Esophagus (tissue), 2 donors: ENCODE measurements around the gene RB1. TPM values are rescaled to one million over a fixed set of nuclear protein-coding genes. Genes with fewer than 3 reads are reported as not detected.

Experiments used
- H3K27ac ChIP-seq, 2 donors: one replicate each; pipeline ENCODE4 v1.5.1; 2013; ENCODE audit warnings: low read depth in 2 of 2, mild to moderate bottlenecking in 2 of 2, inconsistent platforms in 1 of 2, low read length in 1 of 2, moderate library complexity in 1 of 2
- H3K27me3 ChIP-seq, 2 donors: one replicate each; pipeline ENCODE4 v1.6.1; 2013; ENCODE audit warnings: low read length in 2 of 2, control low read depth in 1 of 2, mild to moderate bottlenecking in 1 of 2; ENCODE audit not compliant: insufficient read depth in 2 of 2, control insufficient read depth in 1 of 2
- H3K36me3 ChIP-seq, 2 donors: one replicate each; pipeline ENCODE4 v1.6.1; 2013; ENCODE audit warnings: low read length in 1 of 2; ENCODE audit not compliant: control insufficient read depth in 2 of 2, insufficient read depth in 2 of 2
- H3K4me1 ChIP-seq, 2 donors: one replicate each; pipeline ENCODE4 v1.6.1; 2013; ENCODE audit warnings: low read length in 1 of 2; ENCODE audit not compliant: control insufficient read depth in 2 of 2, insufficient read depth in 2 of 2
- H3K4me3 ChIP-seq, 2 donors: one replicate each; pipeline ENCODE4 v1.5.1; 2013; ENCODE audit warnings: low read length in 2 of 2, mild to moderate bottlenecking in 2 of 2, low read depth in 1 of 2, moderate library complexity in 1 of 2
- H3K9me3 ChIP-seq, 2 donors: one replicate each; pipeline ENCODE4 v1.6.1; 2013; ENCODE audit warnings: mild to moderate bottlenecking in 2 of 2, low read depth in 1 of 2, low read length in 1 of 2, moderate library complexity in 1 of 2; ENCODE audit not compliant: control insufficient read depth in 2 of 2, insufficient read depth in 1 of 2
- WGBS, 2 donors: extraction: QIAGEN DNeasy Blood & Tissue Kit; methylation state at CpG; one replicate each; pipeline ENCODE4 v1.1.7; 2013; 5-methylcytosine and 5-hydroxymethylcytosine counted together
- polyA plus RNA-seq, 2 donors: library from polyadenylated mRNA; stranded (reverse); fragments of 200-250 nt; gene quantifications; one replicate each; pipeline ENCODE4 v1.2.3, GENCODE V29; 2013
- donor health status: healthy with polysubstance abuse.
- donor health status: Bipolar disorder and iron deficiency.

The RB1 gene
- polyA plus RNA-seq, 2 donors = 15.5 to 17.4 TPM

- WGBS, 2 donors = 81 to 83% methylated on average over 8 of the region's 8 CpGs
- no peaks in the 10 kb centered on the region for H3K27me3 ChIP-seq
- H3K27ac ChIP-seq = peak overlapping the region in 1 of 2 donors; percentile 18
- H3K9me3 ChIP-seq = no peaks in the 10 kb centered on the region
- H3K4me1 ChIP-seq = no peaks in the 10 kb centered on the region
- peaks cover 5 to 7% of the 10 kb centered on the region in 2 donors for H3K36me3 ChIP-seq
- no peak overlapping the region for H3K4me3 ChIP-seq
Measured at GRCh38 chr13:48265217-48265815, 38.2 kb upstream of the RB1 start.

GRCh38 chr13:48266150-48266549 lies 37.4 kb upstream of the RB1 start:
- H3K27me3 ChIP-seq = no peaks in the 10 kb centered on the region
- H3K27ac ChIP-seq = no peak overlapping the region
- no peaks in the 10 kb centered on the region for H3K9me3 ChIP-seq
- H3K36me3 ChIP-seq = peaks cover 5 to 7% of the 10 kb centered on the region in 2 donors
- H3K4me3 ChIP-seq = no peak overlapping the region
- no peaks in the 10 kb centered on the region for H3K4me1 ChIP-seq

GRCh38 chr13:48266701-48267639 lies 36.6 kb upstream of the RB1 start:
- Histone ChIP-seq H3K9me3 (no peaks in the 10 kb centered on the region), H3K27me3 (no peaks in the 10 kb centered on the region), H3K36me3 (peaks cover 5 to 7% of the 10 kb centered on the region in 2 donors), H3K4me3 (no peak overlapping the region), H3K27ac (no peak overlapping the region), H3K4me1 (no peaks in the 10 kb centered on the region)
- WGBS, 2 donors = 90 to 92% methylated on average over 2 of the region's 2 CpGs

GRCh38 chr13:48268019-48268418 lies 35.5 kb upstream of the RB1 start:
- no peaks in the 10 kb centered on the region for H3K9me3 ChIP-seq
- H3K4me3 ChIP-seq = no peak overlapping the region
- no peak overlapping the region for H3K27ac ChIP-seq
- 90 to 91% methylated on average over 4 of the region's 4 CpGs for WGBS, 2 donors
- H3K36me3 ChIP-seq = peaks cover 5 to 7% of the 10 kb centered on the region in 2 donors
- H3K27me3 ChIP-seq = no peaks in the 10 kb centered on the region
- no peaks in the 10 kb centered on the region for H3K4me1 ChIP-seq

- H3K36me3 ChIP-seq = peaks cover 0 to 5% of the 10 kb centered on the region in 2 donors
- H3K9me3 ChIP-seq = no peaks in the 10 kb centered on the region
- WGBS, 2 donors = 84 to 90% methylated on average over 4 of the region's 4 CpGs
- H3K27me3 ChIP-seq = no peaks in the 10 kb centered on the region
- no peak overlapping the region for H3K27ac ChIP-seq
- no peaks in the 10 kb centered on the region for H3K4me1 ChIP-seq
- no peak overlapping the region for H3K4me3 ChIP-seq
Measured at GRCh38 chr13:48273346-48273745, 30.2 kb upstream of the RB1 start.

GRCh38 chr13:48275507-48275906 lies 28.0 kb upstream of the RB1 start:
- Histone ChIP-seq H3K27me3 (no peaks in the 10 kb centered on the region), H3K27ac (no peak overlapping the region), H3K9me3 (no peaks in the 10 kb centered on the region), H3K36me3 (no peaks in the 10 kb centered on the region), H3K4me3 (no peak overlapping the region), H3K4me1 (no peaks in the 10 kb centered on the region)
- 69 to 74% methylated on average over 4 of the region's 4 CpGs for WGBS, 2 donors

GRCh38 chr13:48278806-48279205 lies 24.7 kb upstream of the RB1 start:
- no peaks in the 10 kb centered on the region for H3K9me3 ChIP-seq
- H3K27ac ChIP-seq = no peak overlapping the region
- H3K36me3 ChIP-seq = no peaks in the 10 kb centered on the region
- no peaks in the 10 kb centered on the region for H3K27me3 ChIP-seq
- no peaks in the 10 kb centered on the region for H3K4me1 ChIP-seq
- H3K4me3 ChIP-seq = no peak overlapping the region
- 45 to 53% methylated on average over 2 of the region's 2 CpGs for WGBS, 2 donors

- WGBS, 2 donors = 66 to 70% methylated on average over 1 of the region's 1 CpG
Measured at GRCh38 chr13:48281556-48281955, 22.0 kb upstream of the RB1 start.

GRCh38 chr13:48291730-48292129 lies 11.8 kb upstream of the RB1 start:
- H3K9me3 ChIP-seq = no peaks in the 10 kb centered on the region
- no peak overlapping the region for H3K27ac ChIP-seq
- no peaks in the 10 kb centered on the region for H3K27me3 ChIP-seq
- no peak overlapping the region for H3K4me3 ChIP-seq
- no peaks in the 10 kb centered on the region for H3K4me1 ChIP-seq
- H3K36me3 ChIP-seq = no peaks in the 10 kb centered on the region
- WGBS, 2 donors = 31 to 43% methylated on average over 2 of the region's 2 CpGs

More at GRCh38 chr13:48281556-48281955, 22.0 kb upstream of the RB1 start:
- no peaks in the 10 kb centered on the region for H3K4me1 ChIP-seq
- H3K4me3 ChIP-seq = no peak overlapping the region
- no peak overlapping the region for H3K27ac ChIP-seq
- H3K27me3 ChIP-seq = no peaks in the 10 kb centered on the region
- H3K9me3 ChIP-seq = no peaks in the 10 kb centered on the region
- no peaks in the 10 kb centered on the region for H3K36me3 ChIP-seq
